Measurements from ENCODE around the gene CDH4.

Gene CDH4

GRCh38 chr20:61352346-61353260, 100.5 kb downstream of the CDH4 start:
- TF ChIP-seq ZFX (IDR thresholded peaks at IDR 0.05) (no peak), CTCF (conservative IDR thresholded peaks at IDR 0.05) (no peak)
- H3K27ac ChIP-seq, result no peak overlapping the region

DNA sequence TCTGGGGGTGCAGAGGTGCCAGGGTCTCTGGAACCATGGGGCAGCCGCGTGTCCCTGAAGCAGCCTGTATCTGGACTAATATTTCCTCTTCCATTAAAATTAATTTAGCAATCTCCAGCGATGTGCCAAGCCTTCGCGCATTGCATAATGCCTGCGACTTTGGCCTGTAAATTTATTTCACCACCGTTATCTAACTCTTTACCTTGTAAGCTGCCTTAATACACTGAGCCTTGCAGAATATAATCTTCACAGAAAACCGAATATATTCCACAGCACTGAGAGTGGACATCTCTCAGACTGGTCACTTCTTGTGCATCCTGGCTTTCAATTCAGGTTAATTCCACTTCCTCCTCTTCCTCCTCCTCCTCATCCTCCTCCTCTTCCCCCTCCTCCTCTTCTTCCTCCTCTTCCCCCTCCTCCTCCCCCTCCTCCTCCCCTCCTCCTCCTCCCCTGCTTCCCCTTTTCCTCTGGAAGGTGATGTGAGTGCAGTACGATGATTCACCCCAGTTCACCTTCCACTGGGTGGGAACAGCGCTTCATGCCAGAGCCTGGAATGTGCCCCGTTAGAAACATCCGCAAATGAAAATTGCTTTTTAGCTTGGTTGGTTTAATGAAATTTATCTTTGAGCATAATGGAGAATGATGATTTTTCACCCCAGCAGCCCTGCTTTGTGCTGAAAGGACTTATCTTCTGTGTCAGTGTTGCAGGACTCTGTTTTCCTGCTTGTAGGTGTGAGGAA, 101.4 kb downstream of the CDH4 start:
- no peak for TF ChIP-seq CTCF (conservative IDR thresholded peaks at IDR 0.05)
- no peak for TF ChIP-seq ZFX (IDR thresholded peaks at IDR 0.05)

GRCh38 chr20:61354001-61354390, 101.9 kb downstream of the CDH4 start:
- no peak overlapping the region for H3K27ac ChIP-seq
- TF ChIP-seq ZFX (IDR thresholded peaks at IDR 0.05) (no peak), CTCF (conservative IDR thresholded peaks at IDR 0.05) (no peak)

More for the DNA sequence above, 101.4 kb downstream of the CDH4 start:
- H3K27ac ChIP-seq, result no peak overlapping the region

GRCh38 chr20:61354501-61354900, 102.4 kb downstream of the CDH4 start:
- TF ChIP-seq ZFX (IDR thresholded peaks at IDR 0.05) (no peak), CTCF (conservative IDR thresholded peaks at IDR 0.05) (no peak)
- no peak overlapping the region for H3K27ac ChIP-seq

DNA sequence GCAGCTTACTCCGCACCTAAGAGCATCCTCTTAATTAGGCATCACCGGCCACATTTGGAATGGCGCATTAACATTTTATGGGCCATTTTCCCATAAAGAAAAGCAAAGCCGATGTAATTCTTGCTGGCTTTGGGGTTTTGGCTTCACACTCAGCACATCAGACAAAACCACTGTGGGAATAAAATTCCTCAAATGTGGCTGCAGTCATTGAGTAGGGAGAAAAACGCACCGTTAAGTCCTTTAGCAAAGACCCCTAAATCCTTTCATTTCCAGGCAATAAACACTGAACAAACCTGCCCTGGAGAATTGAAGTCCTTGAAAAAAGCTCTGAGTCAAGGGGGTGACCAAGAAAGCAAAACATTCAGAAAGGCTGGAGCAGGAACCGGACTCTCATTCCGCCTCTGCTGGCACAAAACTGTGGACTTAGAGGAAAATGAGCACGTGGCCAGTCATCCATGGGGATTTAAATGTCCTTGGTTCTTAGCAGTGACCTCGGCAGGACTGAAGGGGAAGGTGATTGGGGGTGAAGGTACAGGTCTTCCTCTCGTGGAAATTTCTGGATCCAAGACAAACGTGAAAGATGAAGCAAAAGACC, 102.9 kb downstream of the CDH4 start:
- H3K27ac ChIP-seq, result no peak overlapping the region
- TF ChIP-seq CTCF (conservative IDR thresholded peaks at IDR 0.05) (no peak), ZFX (IDR thresholded peaks at IDR 0.05) (no peak)

GRCh38 chr20:61355585-61355984, 103.5 kb downstream of the CDH4 start:
- no peak for TF ChIP-seq CTCF (conservative IDR thresholded peaks at IDR 0.05)
- no peak for TF ChIP-seq ZFX (IDR thresholded peaks at IDR 0.05)

DNA sequence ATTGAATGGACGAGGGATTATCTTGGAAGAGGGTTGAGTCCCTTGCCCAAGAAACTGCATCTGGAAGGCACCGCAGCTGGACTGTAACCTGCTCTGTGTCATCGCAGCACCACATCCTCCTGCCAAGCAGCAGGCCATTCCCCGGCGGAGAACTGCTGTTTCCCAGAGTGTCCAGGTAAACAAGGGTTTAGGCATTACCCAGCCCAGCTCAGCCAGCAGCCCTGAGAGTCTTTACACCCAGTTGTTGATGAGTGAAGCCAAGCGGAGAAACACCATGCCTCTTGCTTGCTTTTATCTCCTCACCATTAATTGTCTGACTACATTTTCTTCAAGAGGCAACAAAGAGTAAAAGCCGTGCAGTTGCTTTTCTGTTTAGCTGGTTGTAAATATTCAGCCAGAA, 104.1 kb downstream of the CDH4 start:
- TF ChIP-seq ZFX (IDR thresholded peaks at IDR 0.05) (no peak), CTCF (conservative IDR thresholded peaks at IDR 0.05) (no peak)
- no peak overlapping the region for H3K27ac ChIP-seq

More at GRCh38 chr20:61355585-61355984, 103.5 kb downstream of the CDH4 start:
- no peak overlapping the region for H3K27ac ChIP-seq

All from C4-2B (cell line).